HepG2 (cell line): Measurements from ENCODE around the gene CCDC142.

Experiments
- CREB1 ChIP-seq, 2 experiments: fragments of 450-650 bp in 1 of 2; IDR thresholded peaks; 2 replicates each; pipeline ENCODE4 v1.6.1; 2016 to 2017; ENCODE audit warnings: control low read depth in 1 of 2, mild to moderate bottlenecking in 1 of 2, missing compliant biosample characterization in 1 of 2, missing genetic modification characterization in 1 of 2
- CTCF ChIP-seq: sonication (generic); formaldehyde crosslinking; IDR thresholded peaks from 2 replicates; pipeline ENCODE4 v1.5.0; 2020; ENCODE audit warnings: mild to moderate bottlenecking, missing genetic modification reagents, moderate library complexity
- ELF1 ChIP-seq: sonication (generic); formaldehyde crosslinking; IDR thresholded peaks from 2 replicates; pipeline ENCODE4 v1.4.0; 2020; ENCODE audit warnings: missing genetic modification reagents
- ELF3 ChIP-seq: IDR thresholded peaks from 2 replicates; pipeline ENCODE4 v1.6.1; 2016; ENCODE audit warnings: missing genetic modification reagents, missing compliant biosample characterization
- EP300 ChIP-seq, 3 experiments: sonication (generic) in 1 of 3; formaldehyde crosslinking in 1 of 3; IDR thresholded peaks; 2 replicates each; pipeline versions ENCODE4 v1.5.1 to v1.6.1; 2011 to 2020; ENCODE audit warnings: low read depth in 2 of 3, low read length in 2 of 3, borderline replicate concordance in 1 of 3, improper control_type of control experiment in 1 of 3, mild to moderate bottlenecking in 1 of 3, missing genetic modification reagents in 1 of 3, moderate library complexity in 1 of 3
- NCOA5 ChIP-seq: sonication (generic); formaldehyde crosslinking; IDR thresholded peaks from 2 replicates; pipeline ENCODE4 v1.4.0; 2020; ENCODE audit warnings: missing genetic modification reagents
- PBX3 ChIP-seq: sonication (generic); formaldehyde crosslinking; IDR thresholded peaks from 2 replicates; pipeline ENCODE4 v1.8.1; 2023; ENCODE audit warnings: missing genetic modification reagents, inconsistent platforms, borderline replicate concordance
- STAT6 ChIP-seq: sonication (generic); formaldehyde crosslinking; IDR thresholded peaks from 2 replicates; pipeline ENCODE4 v1.4.0; 2020; ENCODE audit warnings: missing genetic modification reagents, mild to moderate bottlenecking, borderline replicate concordance
- ZBTB40 ChIP-seq, 2 experiments: fragments of 450-650 bp in 1 of 2; sonication (generic) in 1 of 2; formaldehyde crosslinking in 1 of 2; IDR thresholded peaks; 2 replicates each; pipeline versions ENCODE4 v1.6.1 to v1.8.0; 2016 to 2022; ENCODE audit warnings: antibody characterized with exemption in 1 of 2, mild to moderate bottlenecking in 1 of 2, missing genetic modification reagents in 1 of 2
- ZC3H13 ChIP-seq: sonication (generic); formaldehyde crosslinking; IDR thresholded peaks from 2 replicates; pipeline ENCODE4 v1.8.1; 2023; ENCODE audit warnings: mild to moderate bottlenecking, missing genetic modification reagents, moderate library complexity
- ZNF225 ChIP-seq: sonication (generic); formaldehyde crosslinking; IDR thresholded peaks from 2 replicates; pipeline ENCODE4 v1.4.0; 2020; ENCODE audit warnings: mild to moderate bottlenecking, missing genetic modification reagents
- ZNF572 ChIP-seq: sonication (generic); formaldehyde crosslinking; IDR thresholded peaks from 2 replicates; pipeline ENCODE4 v1.5.1; 2020; ENCODE audit warnings: mild to moderate bottlenecking, missing genetic modification reagents

GRCh38 chr2:74515271-74515980, 32.6 kb upstream of the CCDC142 start:
- TF ChIP-seq CTCF (CRISPR knock-in tag) (no peak), ZBTB40 (IDR thresholded peaks at IDR 0.05) (no peak), ZBTB40 (CRISPR knock-in tag; IDR thresholded peaks at IDR 0.05) (no peak), ELF3 (CRISPR knock-in tag) (no peak), ZNF572 (no peak), NCOA5 (CRISPR knock-in tag) (no peak), ZC3H13 (CRISPR knock-in tag) (no peak; the same call in 1 of the 2 replicates), ELF1 (CRISPR knock-in tag) (no peak), PBX3 (CRISPR knock-in tag) (no peak), EP300 (IDR thresholded peaks at IDR 0.05; ENCODE audit: low read depth in 2 of 2, low read length in 2 of 2) (no peak), EP300 (CRISPR knock-in tag; IDR thresholded peaks at IDR 0.05; ENCODE audit: borderline replicate concordance) (no peak), CREB1 (IDR thresholded peaks at IDR 0.05) (no peak), CREB1 (CRISPR knock-in tag; IDR thresholded peaks at IDR 0.05) (no peak), ZNF225 (no peak), STAT6 (no peak)
